HEK293 (cell line): ENCODE data around the gene CACHD1.

Experiments
- CTCF ChIA-PET: fragments of 350-600 bp; formaldehyde crosslinking; extraction: SDS; loops from one replicate; lab custom pipeline; 2021; ENCODE audit warnings: antibody characterized with exemption; lab: Yijun Ruan, JAX
- POLR2A ChIA-PET: fragments of 300-600 bp; formaldehyde crosslinking; extraction: SDS; loops from one replicate; lab custom pipeline; 2020; ENCODE audit warnings: antibody characterized with exemption, inconsistent platforms; lab: Yijun Ruan, JAX
- H3K27ac ChIP-seq: fragments of 200-500 bp; sonication (Bioruptor generic); 2 replicates; pipeline ENCODE4 v1.5.1; 2014; ENCODE audit warnings: low read depth, low read length, control low read depth, inconsistent platforms; ENCODE audit errors: extremely low read depth
- H3K36me3 ChIP-seq, 2 experiments: fragments of 200-500 bp in 1 of 2; sonication (Bioruptor generic) in 1 of 2; 1 replicate in 1 of 2; 2 replicates in 1 of 2; pipeline ENCODE4 v1.5.1; 2014 to 2017; ENCODE audit warnings: inconsistent platforms in 2 of 2, low read length in 2 of 2; ENCODE audit not compliant: control insufficient read depth in 2 of 2, insufficient read depth in 1 of 2
- H3K4me1 ChIP-seq: fragments of 200-500 bp; sonication (Bioruptor generic); 2 replicates; pipeline ENCODE4 v1.5.1; 2014; ENCODE audit warnings: mild to moderate bottlenecking, low read length, inconsistent platforms; ENCODE audit not compliant: control insufficient read depth, insufficient read depth
- H3K4me3 ChIP-seq: 2 replicates; pipeline ENCODE4 v1.5.1; 2011; ENCODE audit warnings: low read depth, mild to moderate bottlenecking, control low read depth, low read length, moderate library complexity
- H3K9me3 ChIP-seq: fragments of 200-500 bp; sonication (Bioruptor generic); 2 replicates; pipeline ENCODE4 v1.5.1; 2014; ENCODE audit warnings: low read depth, low read length, inconsistent platforms; ENCODE audit not compliant: control insufficient read depth, insufficient read depth
- PRDM1 ChIP-seq: fragments of 450-650 bp; formaldehyde crosslinking; IDR thresholded peaks from 2 replicates; pipeline ENCODE4; 2016; ENCODE audit warnings: missing biosample characterization, missing genetic modification characterization
- REPIN1 ChIP-seq: fragments of 450-650 bp; formaldehyde crosslinking; IDR thresholded peaks from 2 replicates; pipeline ENCODE4 v1.5.1; 2017; ENCODE audit warnings: missing biosample characterization, missing genetic modification characterization, low read depth
- TCF7L2 ChIP-seq: IDR thresholded peaks from 2 replicates; pipeline ENCODE4 v1.6.1; 2011; ENCODE audit warnings: low read depth, mild to moderate bottlenecking, inconsistent platforms, low read length, moderate library complexity, borderline replicate concordance
- TRIM28 ChIP-seq: IDR thresholded peaks from 2 replicates; pipeline ENCODE4 v1.6.1; 2011; ENCODE audit warnings: low read length, control low read depth, borderline replicate concordance
- ZNF175 ChIP-seq: fragments of 450-650 bp; formaldehyde crosslinking; IDR thresholded peaks from 2 replicates; pipeline ENCODE4 v1.5.1; 2016; ENCODE audit warnings: missing biosample characterization, missing genetic modification characterization
- ZNF292 ChIP-seq: fragments of 450-650 bp; formaldehyde crosslinking; IDR thresholded peaks from 2 replicates; pipeline ENCODE4 v1.5.1; 2016; ENCODE audit warnings: low read depth, missing biosample characterization, missing genetic modification characterization, borderline replicate concordance
- ZNF311 ChIP-seq: fragments of 450-650 bp; formaldehyde crosslinking; IDR thresholded peaks from 2 replicates; pipeline ENCODE4 v1.5.1; 2017; ENCODE audit warnings: missing biosample characterization, missing genetic modification characterization, borderline replicate concordance
- ZNF394 ChIP-seq: fragments of 450-650 bp; formaldehyde crosslinking; IDR thresholded peaks from 2 replicates; pipeline ENCODE4 v1.5.1; 2016; ENCODE audit warnings: missing biosample characterization, missing genetic modification characterization, mild to moderate bottlenecking, moderate library complexity, borderline replicate concordance
- ZNF398 ChIP-seq: fragments of 450-650 bp; formaldehyde crosslinking; IDR thresholded peaks from 2 replicates; pipeline ENCODE4 v1.5.1; 2017; ENCODE audit warnings: missing biosample characterization, missing genetic modification characterization
- ZNF510 ChIP-seq: fragments of 450-650 bp; formaldehyde crosslinking; IDR thresholded peaks from 2 replicates; pipeline ENCODE4 v1.5.1; 2018; ENCODE audit warnings: mild to moderate bottlenecking, missing genetic modification characterization, missing biosample characterization; ENCODE audit not compliant: insufficient replicate concordance
- ZNF621 ChIP-seq: fragments of 450-650 bp; formaldehyde crosslinking; IDR thresholded peaks from 2 replicates; pipeline ENCODE4 v1.5.1; 2017; ENCODE audit warnings: missing biosample characterization, missing genetic modification characterization
- ZNF707 ChIP-seq: fragments of 450-650 bp; formaldehyde crosslinking; IDR thresholded peaks from 2 replicates; pipeline ENCODE4 v1.5.1; 2016; ENCODE audit warnings: missing biosample characterization, missing genetic modification characterization
- ZNF776 ChIP-seq: fragments of 450-650 bp; formaldehyde crosslinking; IDR thresholded peaks from 2 replicates; pipeline ENCODE4 v1.5.0; 2017; ENCODE audit warnings: missing biosample characterization, missing genetic modification characterization, borderline replicate concordance
- ZNF843 ChIP-seq: fragments of 450-650 bp; formaldehyde crosslinking; IDR thresholded peaks from 2 replicates; pipeline ENCODE4 v1.5.1; 2016; ENCODE audit warnings: missing biosample characterization, missing genetic modification characterization
- ZSCAN16 ChIP-seq: fragments of 450-650 bp; formaldehyde crosslinking; IDR thresholded peaks from 2 replicates; pipeline ENCODE4 v1.5.1; 2016; ENCODE audit warnings: missing biosample characterization, missing genetic modification characterization
- ZSCAN23 ChIP-seq: fragments of 450-650 bp; formaldehyde crosslinking; IDR thresholded peaks from 2 replicates; pipeline ENCODE4 v1.5.1; 2016; ENCODE audit warnings: missing biosample characterization, missing genetic modification characterization
- TF ChIP-seq, protein P1 (sequence below): fragments of 450-650 bp; formaldehyde crosslinking; IDR thresholded peaks from 2 replicates; pipeline ENCODE4 v1.5.1; 2017; ENCODE audit warnings: missing biosample characterization, missing genetic modification characterization
- TF ChIP-seq, protein P2 (sequence below): fragments of 450-650 bp; formaldehyde crosslinking; IDR thresholded peaks from 2 replicates; pipeline ENCODE4 v1.5.1; 2017; ENCODE audit warnings: missing biosample characterization, missing genetic modification characterization
- TF ChIP-seq, protein P3 (sequence below): fragments of 450-650 bp; formaldehyde crosslinking; IDR thresholded peaks from 2 replicates; pipeline ENCODE4 v1.5.1; 2016; ENCODE audit warnings: missing biosample characterization, missing genetic modification characterization
- TF ChIP-seq, protein P4 (sequence below): IDR thresholded peaks from 2 replicates; pipeline ENCODE4 v1.6.1; 2011; ENCODE audit warnings: mild to moderate bottlenecking, low read depth, low read length, borderline replicate concordance
- TF ChIP-seq, protein P5 (sequence below): fragments of 450-650 bp; formaldehyde crosslinking; IDR thresholded peaks from 2 replicates; pipeline ENCODE4 v1.5.1; 2017; ENCODE audit warnings: missing biosample characterization, missing genetic modification characterization

Gene CACHD1

GRCh38 chr1:64550510-64550909 lies 80.6 kb downstream of the CACHD1 start:
- TF ChIP-seq TCF7L2 (no peak), PRDM1 (tag by site-specific recombination) (0 out of 2 replicates have a peak, but pooled peaks have one; percentile 9), TRIM28 (no peak)
- TF ChIP-seq, protein P1, sequence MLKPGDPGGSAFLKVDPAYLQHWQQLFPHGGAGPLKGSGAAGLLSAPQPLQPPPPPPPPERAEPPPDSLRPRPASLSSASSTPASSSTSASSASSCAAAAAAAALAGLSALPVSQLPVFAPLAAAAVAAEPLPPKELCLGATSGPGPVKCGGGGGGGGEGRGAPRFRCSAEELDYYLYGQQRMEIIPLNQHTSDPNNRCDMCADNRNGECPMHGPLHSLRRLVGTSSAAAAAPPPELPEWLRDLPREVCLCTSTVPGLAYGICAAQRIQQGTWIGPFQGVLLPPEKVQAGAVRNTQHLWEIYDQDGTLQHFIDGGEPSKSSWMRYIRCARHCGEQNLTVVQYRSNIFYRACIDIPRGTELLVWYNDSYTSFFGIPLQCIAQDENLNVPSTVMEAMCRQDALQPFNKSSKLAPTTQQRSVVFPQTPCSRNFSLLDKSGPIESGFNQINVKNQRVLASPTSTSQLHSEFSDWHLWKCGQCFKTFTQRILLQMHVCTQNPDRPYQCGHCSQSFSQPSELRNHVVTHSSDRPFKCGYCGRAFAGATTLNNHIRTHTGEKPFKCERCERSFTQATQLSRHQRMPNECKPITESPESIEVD = peak; percentile 37; the same call in 1 of the 2 replicates
- TF ChIP-seq, all 188 proteins: peak for 2
- no peak overlapping the region for H3K27ac ChIP-seq
- no peaks in the 10 kb centered on the region for H3K9me3 ChIP-seq
- ChIA-PET CTCF (interaction anchor here (0.5 to 0.6 kb wide), 2 partner anchors 34 to 413 kb away, joined by 3 to 5 read pairs; no protein-coding TSS in a partner anchor), POLR2A (no interaction called here)
- H3K4me1 ChIP-seq = peaks cover 36% of the 10 kb centered on the region
- peaks cover 0 to 6% of the 10 kb centered on the region in 2 experiments; a peak in 1 of 3 replicates for H3K36me3 ChIP-seq
- no peak overlapping the region for H3K4me3 ChIP-seq

DNA sequence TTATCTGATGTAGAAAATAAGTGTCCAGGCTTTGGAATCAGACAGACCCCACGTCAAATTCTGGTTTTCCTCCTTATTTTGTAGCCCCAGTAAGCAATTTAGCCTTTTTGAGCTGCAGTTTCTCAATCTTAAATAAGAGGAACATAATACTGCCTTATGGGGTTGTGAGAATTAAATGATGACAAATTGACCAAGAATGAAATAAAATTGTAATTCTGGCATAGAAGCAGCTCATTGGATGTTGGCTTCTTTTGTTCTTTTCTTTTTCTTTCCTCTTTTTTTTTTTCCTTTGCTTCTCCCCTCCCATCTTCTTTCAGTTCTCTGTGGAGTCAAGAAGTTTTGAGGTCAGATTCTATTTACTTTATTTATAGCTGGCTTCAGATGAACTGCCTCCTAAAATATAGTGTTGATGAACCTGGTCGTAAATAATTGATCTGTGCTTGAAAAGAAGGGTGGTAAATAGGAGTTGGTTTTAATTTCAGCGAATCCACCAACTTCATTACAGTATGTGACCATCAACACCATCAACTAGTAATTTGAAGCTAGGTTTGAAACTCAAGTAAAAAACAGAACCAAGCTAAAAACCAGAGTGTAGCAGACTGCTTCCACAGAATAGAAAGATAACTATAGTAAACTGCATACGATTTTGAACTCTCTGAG lies 81.1 kb downstream of the CACHD1 start:
- no peak overlapping the region for H3K4me3 ChIP-seq
- H3K36me3 ChIP-seq = peaks cover 0 to 7% of the 10 kb centered on the region in 2 experiments; a peak in 1 of 3 replicates
- TF ChIP-seq, protein P2, sequence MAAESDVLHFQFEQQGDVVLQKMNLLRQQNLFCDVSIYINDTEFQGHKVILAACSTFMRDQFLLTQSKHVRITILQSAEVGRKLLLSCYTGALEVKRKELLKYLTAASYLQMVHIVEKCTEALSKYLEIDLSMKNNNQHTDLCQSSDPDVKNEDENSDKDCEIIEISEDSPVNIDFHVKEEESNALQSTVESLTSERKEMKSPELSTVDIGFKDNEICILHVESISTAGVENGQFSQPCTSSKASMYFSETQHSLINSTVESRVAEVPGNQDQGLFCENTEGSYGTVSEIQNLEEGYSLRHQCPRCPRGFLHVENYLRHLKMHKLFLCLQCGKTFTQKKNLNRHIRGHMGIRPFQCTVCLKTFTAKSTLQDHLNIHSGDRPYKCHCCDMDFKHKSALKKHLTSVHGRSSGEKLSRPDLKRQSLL (tag by site-specific recombination) = no peak
- ChIA-PET POLR2A (no interaction called here), CTCF (interaction anchor here (0.5 to 0.6 kb wide), 3 partner anchors 35 to 412 kb away, joined by 3 to 5 read pairs (median 4); no protein-coding TSS in a partner anchor)
- peaks cover 33% of the 10 kb centered on the region for H3K4me1 ChIP-seq
- no peaks in the 10 kb centered on the region for H3K9me3 ChIP-seq
- no peak overlapping the region for H3K27ac ChIP-seq

DNA sequence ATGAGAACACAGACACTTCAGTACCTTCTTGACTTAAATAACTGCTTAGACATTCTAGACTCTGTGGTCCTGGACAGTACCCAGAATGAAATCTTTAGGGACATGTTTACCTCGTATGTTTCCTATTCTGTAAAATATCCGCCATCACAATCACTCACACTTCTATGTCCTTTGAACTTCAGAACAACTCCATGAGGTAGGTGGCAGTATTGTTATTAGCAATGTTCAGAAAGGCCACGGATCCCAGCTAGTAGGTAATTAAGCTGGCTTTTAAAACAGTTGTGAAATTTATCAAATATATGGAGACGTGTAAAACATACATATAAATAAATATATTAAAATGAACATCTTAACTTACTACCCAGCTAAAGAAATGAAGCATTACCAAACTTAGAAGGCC lies 83.4 kb downstream of the CACHD1 start:
- Histone ChIP-seq H3K4me1 (peaks cover 30% of the 10 kb centered on the region), H3K27ac (no peak overlapping the region), H3K9me3 (no peaks in the 10 kb centered on the region), H3K36me3 (peaks cover 3 to 7% of the 10 kb centered on the region in 2 experiments; a peak in 2 of 3 replicates), H3K4me3 (no peak overlapping the region)
- TF ChIP-seq ZSCAN16 = no peak
- no peak for TF ChIP-seq ZNF510 (tag by site-specific recombination)
- no peak for TF ChIP-seq ZNF707 (tag by site-specific recombination)
- TF ChIP-seq, protein P3, sequence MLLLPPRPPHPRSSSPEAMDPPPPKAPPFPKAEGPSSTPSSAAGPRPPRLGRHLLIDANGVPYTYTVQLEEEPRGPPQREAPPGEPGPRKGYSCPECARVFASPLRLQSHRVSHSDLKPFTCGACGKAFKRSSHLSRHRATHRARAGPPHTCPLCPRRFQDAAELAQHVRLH (tag by site-specific recombination) = no peak
- no peak for TF ChIP-seq ZNF843 (tag by site-specific recombination)
- TF ChIP-seq ZNF311 (tag by site-specific recombination) = no peak
- TF ChIP-seq, protein P4, sequence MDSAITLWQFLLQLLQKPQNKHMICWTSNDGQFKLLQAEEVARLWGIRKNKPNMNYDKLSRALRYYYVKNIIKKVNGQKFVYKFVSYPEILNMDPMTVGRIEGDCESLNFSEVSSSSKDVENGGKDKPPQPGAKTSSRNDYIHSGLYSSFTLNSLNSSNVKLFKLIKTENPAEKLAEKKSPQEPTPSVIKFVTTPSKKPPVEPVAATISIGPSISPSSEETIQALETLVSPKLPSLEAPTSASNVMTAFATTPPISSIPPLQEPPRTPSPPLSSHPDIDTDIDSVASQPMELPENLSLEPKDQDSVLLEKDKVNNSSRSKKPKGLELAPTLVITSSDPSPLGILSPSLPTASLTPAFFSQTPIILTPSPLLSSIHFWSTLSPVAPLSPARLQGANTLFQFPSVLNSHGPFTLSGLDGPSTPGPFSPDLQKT = no peak
- no peak for TF ChIP-seq ZNF776
- no peak for TF ChIP-seq TRIM28
- TF ChIP-seq ZNF394 = no peak
- no peak for TF ChIP-seq ZNF398 (tag by site-specific recombination)
- no peak for TF ChIP-seq ZSCAN23
- no peak for TF ChIP-seq ZNF292 (tag by site-specific recombination)
- TF ChIP-seq ZNF175 (tag by site-specific recombination) = no peak
- TF ChIP-seq, protein P5, sequence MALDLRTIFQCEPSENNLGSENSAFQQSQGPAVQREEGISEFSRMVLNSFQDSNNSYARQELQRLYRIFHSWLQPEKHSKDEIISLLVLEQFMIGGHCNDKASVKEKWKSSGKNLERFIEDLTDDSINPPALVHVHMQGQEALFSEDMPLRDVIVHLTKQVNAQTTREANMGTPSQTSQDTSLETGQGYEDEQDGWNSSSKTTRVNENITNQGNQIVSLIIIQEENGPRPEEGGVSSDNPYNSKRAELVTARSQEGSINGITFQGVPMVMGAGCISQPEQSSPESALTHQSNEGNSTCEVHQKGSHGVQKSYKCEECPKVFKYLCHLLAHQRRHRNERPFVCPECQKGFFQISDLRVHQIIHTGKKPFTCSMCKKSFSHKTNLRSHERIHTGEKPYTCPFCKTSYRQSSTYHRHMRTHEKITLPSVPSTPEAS (tag by site-specific recombination) = no peak
- TF ChIP-seq REPIN1 (tag by site-specific recombination) = no peak
- TF ChIP-seq ZNF621 (tag by site-specific recombination) = no peak
- ChIA-PET POLR2A (no interaction called here), CTCF (no interaction called here)
